Activated CD8-positive, alpha-beta memory T cell treated with anti-CD3 and anti-CD28 coated beads for 24 hours (primary cell): Measurements from ENCODE around the gene SLC4A3.
A peak's percentile ranks its signal among the peaks of the same experiment; 100 is the strongest.
"Not testable (repeated sequence)": the region's sequence is repeated elsewhere in the genome, so short reads cannot be mapped to it uniquely, and the experiment has no call there.

Source experiments
- DNase-seq: peaks from one replicate; pipeline ENCODE4 v3.0.0-alpha.2; 2020

Gene SLC4A3

GRCh38 chr2:219651656-219652055 lies 24.2 kb downstream of the SLC4A3 start:
- not testable (repeated sequence) for DNase-seq

- no peak for DNase-seq
These were observed 29.1 kb downstream of the SLC4A3 start for GRCh38 chr2:219656526-219656925.

- no peak for DNase-seq
These were observed 30.9 kb downstream of the SLC4A3 start for GRCh38 chr2:219658196-219658846.

- no peak for DNase-seq
These were observed 31.4 kb downstream of the SLC4A3 start for GRCh38 chr2:219658874-219659273.

GRCh38 chr2:219661197-219661954 lies 33.9 kb downstream of the SLC4A3 start:
- DNase-seq, result no peak

- no peak for DNase-seq
These were observed 34.5 kb downstream of the SLC4A3 start for GRCh38 chr2:219661955-219662395.

- DNase-seq, result no peak
These were observed 35.1 kb downstream of the SLC4A3 start for GRCh38 chr2:219662566-219662965.

GRCh38 chr2:219663116-219663762 lies 35.8 kb downstream of the SLC4A3 start:
- DNase-seq, result peak; percentile 40

- no peak for DNase-seq
These were observed 36.6 kb downstream of the SLC4A3 start for GRCh38 chr2:219664041-219664440.

GRCh38 chr2:219664944-219665343 lies 37.5 kb downstream of the SLC4A3 start:
- DNase-seq, result no peak

GRCh38 chr2:219665926-219666325 lies 38.5 kb downstream of the SLC4A3 start:
- DNase-seq, result no peak

GRCh38 chr2:219668316-219668715 lies 40.9 kb downstream of the SLC4A3 start:
- no peak for DNase-seq

GRCh38 chr2:219670386-219670785 lies 43.0 kb downstream of the SLC4A3 start:
- no peak for DNase-seq

- DNase-seq, result peak; percentile 13
These were observed 43.8 kb downstream of the SLC4A3 start for GRCh38 chr2:219671279-219671678.

GRCh38 chr2:219672406-219672805 lies 45.0 kb downstream of the SLC4A3 start:
- DNase-seq, result peak; percentile 26

GRCh38 chr2:219675221-219675620 lies 47.8 kb downstream of the SLC4A3 start:
- DNase-seq, result peak; percentile 11

- DNase-seq, result no peak
These were observed 49.2 kb downstream of the SLC4A3 start for GRCh38 chr2:219676586-219676985.

GRCh38 chr2:219679041-219679440 lies 51.6 kb downstream of the SLC4A3 start:
- DNase-seq, result no peak

- DNase-seq, result no peak
These were observed 52.1 kb downstream of the SLC4A3 start for GRCh38 chr2:219679571-219679970.

GRCh38 chr2:219680958-219681693 lies 53.7 kb downstream of the SLC4A3 start:
- no peak for DNase-seq

- DNase-seq, result no peak
These were observed 54.4 kb downstream of the SLC4A3 start for GRCh38 chr2:219681694-219682300.

GRCh38 chr2:219683474-219683873 lies 56.0 kb downstream of the SLC4A3 start:
- DNase-seq, result not testable (repeated sequence)
